ENCODE results near the gene KDF1.
A peak's percentile ranks its signal among the peaks of the same experiment; 100 is the strongest.

Gene KDF1, protein sequence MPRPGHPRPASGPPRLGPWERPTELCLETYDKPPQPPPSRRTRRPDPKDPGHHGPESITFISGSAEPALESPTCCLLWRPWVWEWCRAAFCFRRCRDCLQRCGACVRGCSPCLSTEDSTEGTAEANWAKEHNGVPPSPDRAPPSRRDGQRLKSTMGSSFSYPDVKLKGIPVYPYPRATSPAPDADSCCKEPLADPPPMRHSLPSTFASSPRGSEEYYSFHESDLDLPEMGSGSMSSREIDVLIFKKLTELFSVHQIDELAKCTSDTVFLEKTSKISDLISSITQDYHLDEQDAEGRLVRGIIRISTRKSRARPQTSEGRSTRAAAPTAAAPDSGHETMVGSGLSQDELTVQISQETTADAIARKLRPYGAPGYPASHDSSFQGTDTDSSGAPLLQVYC

DNA sequence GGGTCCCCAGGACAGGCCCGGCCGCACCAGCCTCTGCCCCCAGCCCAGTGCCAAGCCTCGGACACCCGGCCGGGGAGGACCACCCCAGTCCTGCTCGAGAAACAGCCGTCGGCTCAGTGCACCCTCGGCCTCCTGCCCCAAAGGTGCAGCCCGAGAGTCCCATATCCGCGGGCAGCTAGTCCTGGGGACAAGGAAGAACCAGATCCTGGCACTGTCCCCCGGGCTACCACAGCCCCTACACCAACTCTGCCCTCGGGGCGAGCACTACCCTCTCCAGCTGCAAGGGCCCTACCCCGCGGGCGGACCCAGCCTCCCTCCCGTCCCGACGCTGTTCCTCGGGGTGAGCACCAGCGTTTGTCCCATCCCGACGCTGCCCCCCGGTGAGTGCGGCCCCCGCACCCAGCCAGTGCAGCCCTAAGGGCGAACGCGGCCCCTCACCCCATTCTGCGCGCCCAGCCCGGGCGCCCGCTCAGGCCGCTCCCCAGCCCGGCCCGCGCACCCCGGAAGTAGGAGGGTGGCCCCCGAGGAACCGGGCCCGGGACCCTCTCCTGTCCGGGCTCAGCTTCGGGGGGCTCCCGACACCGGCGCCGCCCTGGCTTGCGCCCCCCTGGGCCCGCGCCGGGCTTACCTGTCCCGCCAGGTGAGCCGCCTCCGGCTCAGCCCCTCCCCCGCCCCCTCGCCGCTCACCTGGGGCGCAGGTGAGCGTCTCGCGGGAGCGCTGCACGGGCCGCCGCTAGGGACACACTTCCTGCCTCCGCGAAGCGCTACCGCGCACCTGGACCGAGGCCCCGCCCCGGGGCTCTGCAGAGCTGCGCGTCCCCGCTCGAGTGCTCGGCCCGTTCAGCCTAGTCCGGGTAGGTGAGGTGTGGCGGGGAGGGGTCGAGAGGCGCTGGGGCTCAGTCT is at the start of gene KDF1:
KDF1 (minus strand) TSS at position 747 of the 903 bp plus-strand sequence. CDS start 8,088 bp downstream, outside the sequence.
- DNase-seq: no peak

DNA sequence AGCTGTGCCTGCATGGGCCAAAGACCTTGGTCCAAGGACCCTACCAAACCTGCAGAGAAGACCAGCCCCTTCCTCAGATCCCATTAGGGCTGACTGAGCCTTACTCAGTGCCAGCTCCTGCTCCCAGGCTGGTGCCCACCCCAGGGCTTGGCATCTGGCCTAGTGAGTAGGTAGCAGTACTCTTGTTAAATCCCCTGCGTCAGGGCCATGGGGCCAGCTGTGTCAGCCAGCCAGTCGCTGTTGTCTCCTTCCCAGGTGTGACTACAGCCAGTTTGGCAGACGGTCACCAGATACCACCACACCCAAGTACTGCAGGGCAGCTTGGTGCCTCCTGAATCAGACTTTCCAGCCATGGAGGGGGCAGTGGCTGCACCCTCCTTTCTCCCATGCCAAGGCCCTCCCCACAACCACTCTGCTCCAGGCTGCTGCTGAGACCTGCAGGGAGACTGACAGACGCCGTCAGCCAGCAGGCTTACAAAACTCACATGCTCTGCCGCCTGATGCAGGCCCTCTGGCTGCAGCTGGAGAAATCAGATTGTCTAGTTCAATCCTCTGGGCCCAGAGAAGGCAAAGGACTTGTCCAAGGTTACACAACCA is 49.4 kb upstream of the KDF1 start:
- no peak for DNase-seq

DNA sequence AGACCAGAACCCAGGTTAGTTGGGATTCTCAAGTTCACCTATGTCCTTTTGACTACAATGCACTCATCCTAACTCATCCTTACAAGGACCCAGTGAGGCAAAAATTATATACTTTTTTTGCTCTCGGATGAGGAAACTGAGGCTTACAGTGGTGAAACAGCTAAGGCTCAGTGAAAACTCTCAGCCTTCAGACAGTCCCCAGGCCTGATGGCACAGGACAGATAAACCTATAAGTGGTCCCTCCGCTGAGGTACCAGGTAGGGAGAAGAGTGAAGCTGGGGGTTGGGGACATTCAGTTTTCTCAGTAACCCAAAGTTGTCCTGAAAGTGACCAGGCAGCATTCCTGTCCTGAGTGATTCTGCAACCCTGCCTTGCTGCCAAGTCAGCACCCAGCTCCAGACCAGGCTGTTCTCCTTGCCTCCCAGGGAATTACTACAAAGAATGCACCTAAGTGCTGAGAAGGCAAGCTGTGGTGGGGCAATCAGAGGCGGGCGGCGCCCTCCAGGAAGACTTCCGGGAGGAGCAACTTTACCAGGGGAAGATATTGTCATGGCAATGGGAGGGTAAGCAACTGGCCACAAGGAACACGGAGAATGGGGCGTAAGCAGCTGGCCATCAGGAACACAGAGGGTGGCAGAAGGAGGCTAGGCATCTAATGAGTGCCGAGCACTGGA is 47.8 kb upstream of the KDF1 start:
- DNase-seq: no peak

DNA sequence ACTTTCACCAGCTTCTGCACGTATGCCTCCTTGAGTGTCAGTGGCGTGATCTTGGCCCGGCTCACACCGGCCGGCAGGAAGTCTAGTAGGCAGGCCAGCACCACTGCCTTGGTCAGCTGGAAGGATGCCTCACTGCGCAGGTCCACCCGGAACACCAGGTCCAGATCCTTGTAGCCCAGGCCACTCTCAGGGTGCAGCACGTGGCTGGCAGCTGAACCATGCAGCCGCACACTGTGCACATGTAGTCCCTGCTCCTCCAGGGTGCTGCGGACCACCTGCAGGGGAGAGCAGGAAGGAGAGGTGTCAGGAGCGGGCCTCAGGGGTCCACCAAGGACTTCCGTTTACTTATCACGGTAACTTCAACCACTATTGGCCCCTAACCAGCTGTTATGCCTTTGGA is 46.4 kb upstream of the KDF1 start:
- no peak for DNase-seq

DNA sequence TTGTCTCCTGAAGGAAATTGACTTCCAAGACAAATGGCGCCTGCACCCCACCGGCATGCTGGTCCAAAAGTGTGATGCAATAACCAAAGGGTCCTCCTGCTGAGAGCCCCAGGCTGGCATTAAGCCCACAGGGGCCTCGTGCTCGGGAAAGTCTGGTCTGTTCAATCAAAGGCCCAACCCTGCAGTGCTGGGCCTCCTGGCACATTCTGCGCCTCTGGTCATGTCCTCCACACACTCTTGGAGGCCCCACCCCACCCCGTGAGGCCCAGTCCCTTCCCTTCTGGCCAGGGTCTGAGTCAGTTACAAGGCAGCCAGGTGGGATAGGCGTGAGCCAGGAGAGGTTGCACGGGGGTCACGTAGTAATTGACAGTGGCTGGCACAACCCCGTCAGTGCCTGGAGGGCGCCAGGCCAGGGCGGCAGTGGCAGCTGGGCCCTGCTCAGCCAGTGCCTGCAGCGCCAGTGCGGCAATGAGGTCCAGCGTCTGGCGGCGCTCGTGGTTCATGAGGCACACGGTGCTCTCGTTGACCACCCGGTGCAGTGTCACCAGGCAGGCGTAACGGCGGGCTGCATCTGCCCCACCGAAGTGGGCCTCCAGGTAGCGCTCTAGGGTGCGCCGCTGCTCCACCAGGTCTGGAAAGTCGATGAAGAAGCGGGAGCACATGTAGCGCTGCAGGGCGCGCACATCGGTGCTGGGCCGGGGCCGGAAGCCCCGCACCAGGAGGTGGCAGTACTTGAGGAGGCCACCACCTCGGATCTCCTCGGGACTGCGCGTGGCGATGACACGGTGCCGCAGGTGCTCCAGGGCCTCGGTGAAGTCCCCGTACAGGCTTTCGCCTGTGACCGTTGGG is 45.6 kb upstream of the KDF1 start:
- DNase-seq: no peak

DNA sequence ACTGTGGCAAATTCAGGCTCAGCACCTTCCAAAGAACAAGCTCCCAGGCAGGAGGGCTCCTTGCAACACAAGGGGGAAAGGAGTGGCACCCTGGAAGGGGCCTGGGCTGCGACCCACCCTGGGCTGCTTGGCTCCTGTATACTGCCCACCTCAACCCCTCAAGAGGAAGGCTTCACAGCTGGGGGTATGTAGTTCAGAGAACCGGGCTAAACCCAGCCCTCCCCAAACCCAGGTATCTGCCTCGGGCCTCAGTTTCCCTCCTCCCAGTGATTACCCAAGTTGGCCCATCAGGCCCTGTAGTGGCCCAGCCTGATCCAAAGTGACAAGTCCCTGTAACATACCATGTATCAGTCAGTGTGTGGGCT is 44.9 kb upstream of the KDF1 start:
- DNase-seq: no peak

DNA sequence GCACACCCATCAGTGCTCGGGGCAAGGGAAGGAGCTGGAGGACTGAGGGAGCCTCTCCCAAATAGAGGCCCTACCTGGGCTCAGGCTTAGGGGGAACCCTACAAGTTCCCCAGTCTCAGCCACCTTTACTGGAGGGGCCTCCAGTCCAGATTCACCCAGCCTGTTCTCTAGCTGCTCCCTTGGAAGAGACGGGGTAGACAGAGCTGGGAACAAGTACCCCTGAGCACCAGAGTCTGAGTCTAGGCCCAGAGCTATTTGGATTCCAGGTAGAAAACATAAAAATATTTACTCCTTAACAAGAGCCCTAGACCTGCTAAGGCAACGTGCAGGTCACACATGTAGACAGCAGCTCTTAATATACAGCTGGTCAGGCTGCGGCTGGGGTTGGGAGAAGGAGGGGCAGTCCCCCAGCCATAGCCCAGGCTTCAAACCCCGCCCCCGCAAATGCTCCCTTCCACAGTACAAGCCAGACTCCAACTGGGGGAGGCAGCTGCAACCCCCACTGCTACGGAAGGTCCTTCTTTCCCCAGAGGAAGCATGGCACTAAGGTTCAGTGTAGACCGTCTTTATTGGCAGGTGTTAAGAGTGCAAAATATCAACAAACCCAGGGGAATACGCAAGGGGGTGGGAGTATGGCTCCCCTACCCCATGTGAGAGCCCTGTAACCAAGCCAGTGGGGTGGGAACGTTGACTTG is 44.4 kb upstream of the KDF1 start:
- peak; percentile 32 for DNase-seq

DNA sequence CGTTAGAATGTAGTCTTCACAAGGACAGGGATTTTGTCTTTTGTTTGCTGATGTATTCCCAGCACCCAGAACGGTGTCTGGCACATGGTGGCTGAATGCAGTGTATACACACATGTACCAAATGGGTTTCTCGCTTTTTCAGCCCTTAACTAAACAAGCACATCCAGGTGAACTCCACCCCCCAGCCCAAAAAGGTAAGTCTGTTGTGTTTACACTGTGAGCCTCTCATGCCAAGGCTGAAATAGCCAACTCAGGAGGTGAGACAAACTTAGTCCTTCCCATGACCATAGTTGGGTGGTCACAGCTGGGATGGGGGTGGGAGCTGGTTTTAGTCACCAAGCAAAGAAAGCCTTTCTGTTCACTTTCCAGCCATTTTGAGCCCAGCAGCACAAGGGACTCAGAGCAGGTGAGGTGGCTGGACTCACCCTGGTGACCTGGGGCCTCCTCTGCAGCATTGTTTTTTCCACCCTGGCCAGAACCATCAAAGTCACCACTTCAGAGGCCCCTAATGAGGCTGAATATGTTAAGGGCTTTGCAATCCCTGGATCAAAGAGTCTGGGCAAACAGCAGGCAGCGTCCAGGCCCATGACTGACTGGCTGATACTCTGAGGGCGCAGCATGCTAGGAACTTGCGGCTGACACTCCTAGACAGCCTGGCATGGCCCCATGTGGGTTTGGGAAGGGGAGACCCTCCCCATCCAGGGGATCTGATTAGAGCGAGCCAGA is 43.6 kb upstream of the KDF1 start:
- DNase-seq: no peak

DNA sequence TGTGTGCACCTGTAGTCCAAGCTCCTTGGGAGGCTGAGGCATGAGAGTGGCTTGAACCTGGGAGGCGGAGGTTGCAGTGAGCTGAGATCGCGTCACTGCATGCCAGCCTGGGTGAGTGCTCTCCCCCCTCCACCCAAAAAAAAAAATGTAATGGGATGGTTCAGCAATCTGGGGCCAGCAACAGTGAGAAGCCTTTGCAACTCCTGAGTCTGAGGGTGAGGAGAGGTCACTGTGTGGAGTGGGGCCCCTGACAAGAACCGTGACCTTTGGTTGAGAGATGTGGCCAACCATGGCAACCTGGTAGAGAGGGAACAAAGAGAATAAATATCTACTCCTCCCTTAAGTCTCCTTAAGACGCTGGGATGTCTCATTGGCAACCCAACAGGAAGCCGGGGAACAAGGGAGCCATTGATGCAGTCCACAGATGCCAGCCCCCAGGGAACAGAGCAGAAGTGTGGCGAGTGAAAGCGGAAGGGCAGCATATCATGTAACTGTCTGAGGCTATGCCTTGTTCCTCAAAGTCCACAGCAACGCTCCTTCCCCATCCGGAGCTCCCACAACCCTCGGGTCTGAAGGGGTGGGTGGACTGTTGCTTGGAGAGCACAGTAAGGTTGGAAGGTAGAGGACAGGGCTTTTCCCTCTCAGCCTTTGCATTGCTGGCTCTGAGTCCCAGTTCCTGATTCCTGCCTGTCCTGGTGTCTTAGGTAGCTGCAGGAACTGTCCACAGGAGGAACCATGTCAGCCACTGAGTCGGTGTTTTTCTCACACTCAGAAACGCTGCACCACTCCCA is 41.5 kb upstream of the KDF1 start:
- DNase-seq: peak; percentile 26

DNA sequence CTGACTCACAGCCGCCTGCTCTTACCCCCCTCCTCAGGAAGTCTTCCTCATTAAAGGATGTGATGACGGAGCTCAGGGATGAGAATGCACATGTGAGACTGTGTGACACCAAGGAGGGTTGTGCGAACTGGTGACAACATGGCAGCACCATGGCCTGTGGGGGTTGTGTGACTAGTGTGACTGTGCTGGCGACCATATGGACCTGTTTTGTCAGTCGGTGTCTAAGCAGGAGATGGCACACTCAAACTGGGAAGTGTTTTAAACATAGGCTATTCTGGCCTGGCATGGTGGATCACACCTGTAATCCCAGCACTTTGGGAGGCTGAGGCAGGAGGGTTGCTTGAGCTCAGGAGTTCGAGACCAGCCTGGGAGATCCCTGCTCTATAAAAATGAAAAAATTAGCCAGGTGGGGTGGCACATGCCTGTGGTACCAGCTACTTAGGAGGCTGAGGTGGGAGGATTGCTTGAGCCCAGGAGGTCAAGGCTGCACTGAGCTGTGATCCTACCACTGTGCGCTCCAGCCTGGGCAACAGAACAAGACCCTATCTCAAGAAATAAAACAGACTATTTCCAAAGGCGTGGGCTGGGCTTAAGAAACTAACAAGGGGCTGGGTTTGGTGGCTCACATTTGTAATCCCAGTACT is 40.7 kb upstream of the KDF1 start:
- DNase-seq: no peak

DNA sequence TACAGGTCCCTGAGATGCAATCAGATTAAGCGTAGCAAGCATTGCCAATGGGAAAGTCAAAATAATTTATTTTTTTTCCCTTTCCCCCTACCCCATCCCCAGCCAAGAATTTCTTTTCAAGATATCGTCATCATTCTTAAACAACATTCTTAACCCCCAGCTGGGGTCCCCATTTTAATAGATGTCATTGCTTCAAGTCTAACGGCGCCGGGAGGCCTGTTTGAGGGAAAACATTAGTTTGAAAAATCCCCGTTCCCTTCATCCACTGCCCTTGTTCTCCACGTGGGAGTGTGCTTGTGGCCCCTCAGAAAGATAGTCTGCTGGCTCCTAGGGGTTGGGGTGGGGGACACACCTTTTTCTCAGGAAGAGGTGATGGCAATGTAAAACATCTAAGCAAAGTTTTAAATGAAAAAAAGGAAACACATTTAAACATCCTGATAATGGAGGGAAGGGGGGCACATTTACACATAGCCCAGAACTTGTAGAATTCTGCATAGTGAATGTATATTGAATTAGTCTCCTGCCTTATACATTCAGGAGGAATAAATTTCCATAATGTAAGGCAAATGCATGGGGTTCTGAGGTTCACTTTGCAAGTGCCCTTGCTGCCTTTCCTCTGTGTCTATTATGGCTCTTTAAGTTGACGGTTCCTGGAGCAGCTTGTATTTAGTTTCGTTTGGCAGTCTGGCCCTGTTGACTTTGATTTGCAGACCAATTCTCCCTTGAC is 40.0 kb upstream of the KDF1 start:
- no peak for DNase-seq

DNA sequence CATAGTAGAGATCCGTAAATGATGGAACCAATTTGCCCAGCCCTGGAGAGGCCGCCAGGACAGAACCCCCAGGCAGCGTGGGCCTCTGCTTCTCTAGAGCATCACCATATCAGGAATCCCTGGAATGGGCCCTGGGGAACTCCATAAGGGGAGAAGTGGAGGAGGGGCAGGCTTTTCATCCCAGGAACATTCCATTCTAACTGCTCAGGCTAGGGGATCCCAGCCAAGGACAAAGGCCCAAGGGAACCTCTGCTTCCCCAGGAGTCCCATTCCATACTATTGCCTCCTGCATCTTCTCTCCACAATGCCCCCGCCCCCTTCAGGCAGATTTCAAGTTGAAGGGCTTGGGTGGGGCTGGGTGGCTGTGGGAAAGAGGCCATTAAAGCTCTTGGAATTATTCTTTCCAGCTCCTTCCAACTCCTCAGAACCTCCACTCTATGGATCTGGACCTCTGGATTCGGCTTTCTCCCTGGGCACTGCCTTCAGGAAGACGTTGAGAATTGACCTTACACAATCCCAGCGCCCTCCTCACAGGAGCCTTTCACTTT is 39.2 kb upstream of the KDF1 start:
- DNase-seq: peak; percentile 98

DNA sequence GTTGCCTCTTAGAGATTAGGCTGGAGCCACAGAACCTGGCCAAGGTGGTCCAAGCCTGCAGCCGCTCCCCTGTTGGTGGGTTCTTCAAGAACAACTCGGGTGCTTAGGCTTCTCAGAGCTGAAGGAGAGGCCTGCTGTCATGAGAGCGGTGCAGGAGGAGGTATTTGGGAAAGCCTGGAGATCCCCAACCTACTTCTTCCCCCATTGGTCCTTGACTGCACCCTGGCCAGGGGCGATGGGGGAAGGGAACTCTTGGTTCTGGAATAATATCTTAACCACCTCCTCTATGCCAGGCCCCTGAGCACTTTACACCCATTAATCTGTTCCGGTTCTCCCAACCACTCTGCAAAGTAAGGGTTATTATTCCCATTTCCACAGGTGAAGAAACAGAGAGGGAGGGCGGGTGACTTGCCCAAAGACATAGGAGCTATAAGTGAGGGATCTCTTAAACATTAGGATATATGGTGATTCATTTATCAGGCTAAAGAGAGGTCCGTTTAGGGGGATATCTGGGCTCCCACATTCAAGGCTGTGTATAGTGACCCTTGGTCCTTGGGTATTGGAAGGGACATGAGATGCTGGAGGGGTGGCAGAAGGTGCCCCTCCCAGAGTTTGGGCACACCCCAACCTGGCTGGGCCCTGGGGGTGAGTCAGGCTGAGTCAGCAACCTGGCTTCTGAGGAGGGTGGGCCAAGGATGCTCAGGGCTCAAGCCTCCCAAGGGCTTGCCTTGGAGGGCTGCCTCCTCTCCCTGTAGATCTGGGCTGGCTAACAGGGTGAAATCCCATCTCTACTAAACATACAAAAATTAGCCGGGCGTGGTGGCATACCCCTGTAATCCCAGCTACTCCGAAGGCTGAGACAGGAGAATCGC is 38.4 kb upstream of the KDF1 start:
- DNase-seq: peak; percentile 54

DNA sequence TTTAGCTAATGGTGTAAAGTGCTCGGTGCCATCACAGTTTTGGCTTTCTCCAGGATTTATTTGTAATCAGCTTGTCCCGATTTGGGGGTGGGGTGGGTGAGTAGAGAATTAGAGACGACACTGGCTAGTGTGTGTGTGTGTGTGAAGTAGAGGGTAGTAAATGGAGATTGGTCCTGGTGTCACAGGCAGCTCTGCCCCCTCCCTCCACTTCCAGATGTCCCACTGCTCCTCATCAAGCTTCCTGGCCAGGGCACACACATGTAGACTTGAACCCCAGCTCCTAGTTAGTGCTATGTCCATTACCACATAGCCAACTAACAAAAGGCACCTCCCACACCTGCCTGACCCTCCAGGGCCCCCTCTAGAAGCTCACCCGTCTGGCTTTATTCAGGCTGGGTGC is 36.4 kb upstream of the KDF1 start:
- DNase-seq: no peak

DNA sequence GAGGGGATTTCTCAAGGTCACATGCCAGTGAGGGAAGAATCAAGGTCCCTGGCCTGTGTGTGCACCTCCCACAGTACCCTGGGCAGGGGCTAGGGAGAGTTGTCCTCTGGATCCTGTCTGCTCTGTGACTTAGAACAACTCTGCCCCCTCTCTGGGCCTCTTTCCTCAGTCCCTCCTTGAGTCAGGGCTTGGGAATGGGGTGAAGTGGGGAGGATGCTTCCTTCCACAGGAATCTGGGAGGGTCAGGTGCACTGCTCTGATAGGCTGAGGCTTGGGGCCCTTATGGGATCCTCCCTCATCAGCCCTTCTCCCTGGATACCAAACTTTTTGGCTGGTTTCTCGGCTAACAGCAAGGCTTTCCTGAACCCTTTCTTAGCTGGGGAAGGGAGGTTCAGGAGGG is 35.8 kb upstream of the KDF1 start:
- DNase-seq: peak; percentile 78

DNA sequence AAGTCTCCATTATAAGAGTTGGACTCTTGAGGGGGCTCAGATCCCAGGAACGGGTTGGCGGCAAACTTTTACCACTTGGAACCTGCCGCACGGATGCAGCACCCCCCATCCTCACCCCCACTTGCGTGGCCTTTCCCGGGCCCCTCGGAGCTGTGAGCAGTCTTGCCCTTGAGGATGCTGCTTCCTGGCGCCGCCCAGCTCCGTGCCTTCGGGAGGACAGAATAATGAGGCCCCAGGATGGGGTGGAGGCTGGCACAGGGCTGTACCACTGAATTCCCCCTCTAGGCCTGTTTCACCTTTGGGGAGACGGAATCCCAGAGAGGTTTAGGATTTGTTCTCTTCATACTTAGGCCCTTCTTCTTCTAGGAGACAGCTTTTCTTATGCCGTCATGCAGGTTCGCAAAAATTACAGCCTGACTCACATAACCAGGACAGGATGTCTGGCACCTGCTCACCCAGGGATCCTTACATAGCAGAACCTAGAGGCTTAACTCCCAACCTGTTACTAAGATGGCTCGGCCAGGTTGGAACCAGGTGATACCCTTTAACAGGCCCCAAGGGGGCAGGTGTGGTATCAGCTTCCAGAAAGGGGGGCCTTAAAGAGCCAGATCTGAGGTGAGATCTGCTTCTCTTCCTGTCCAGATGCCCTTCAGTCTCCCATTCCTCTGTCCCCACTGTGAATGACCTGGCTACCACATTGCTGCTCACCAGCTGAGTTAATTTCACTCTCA is 34.7 kb upstream of the KDF1 start:
- DNase-seq: peak; percentile 20

Measured in HCEC 1CT (cell line).